CD4-positive, alpha-beta T cell treated with Interleukin-2 at 100 ng/mL for 4 hours (primary cell): ENCODE measurements around the gene ANXA2.
A peak's percentile ranks its signal among the peaks of the same experiment; 100 is the strongest.

Experiments used
- DNase-seq: peaks from one replicate; pipeline ENCODE4 v3.0.0-alpha.2; 2020; ENCODE audit warnings: low spot score

Gene ANXA2

DNA sequence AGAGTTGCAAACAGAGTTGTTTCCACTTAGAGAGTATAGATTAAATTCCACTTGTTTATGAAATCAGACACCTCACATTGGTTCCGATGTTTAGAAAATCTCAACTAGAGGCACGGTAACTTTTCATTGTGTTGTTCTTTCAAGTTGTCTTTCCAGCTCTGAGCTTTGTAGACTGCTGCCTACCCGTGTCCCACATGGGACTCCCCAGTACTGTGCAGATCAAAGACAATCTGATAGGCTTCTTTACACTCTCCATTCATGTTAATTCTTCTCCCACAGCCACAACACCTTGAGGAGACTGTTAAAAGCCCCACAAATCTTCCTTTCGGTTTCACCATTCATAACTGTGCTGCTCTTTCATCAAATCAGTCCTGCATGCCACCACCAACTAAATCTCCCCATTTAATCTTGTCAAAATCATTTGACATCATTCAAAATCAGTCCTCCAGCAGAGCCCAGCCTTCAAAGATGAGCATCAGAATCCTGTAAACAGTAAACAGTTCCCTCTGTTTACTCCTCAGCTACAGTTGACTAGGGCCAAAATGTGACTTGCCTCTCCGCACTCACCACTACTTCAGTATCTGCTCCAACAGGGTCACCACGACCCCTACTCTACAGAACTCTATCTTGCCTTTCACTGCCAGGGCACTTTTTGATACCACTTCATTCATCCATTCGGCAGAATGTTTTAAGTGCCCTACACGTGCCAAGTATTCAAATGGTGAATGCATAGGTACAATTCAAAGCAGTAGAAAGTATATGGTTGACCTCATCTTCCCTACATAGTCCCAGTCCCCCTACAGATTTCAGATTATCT lies 8.3 kb downstream of the ANXA2 start:
- DNase-seq, result peak; percentile 63

DNA sequence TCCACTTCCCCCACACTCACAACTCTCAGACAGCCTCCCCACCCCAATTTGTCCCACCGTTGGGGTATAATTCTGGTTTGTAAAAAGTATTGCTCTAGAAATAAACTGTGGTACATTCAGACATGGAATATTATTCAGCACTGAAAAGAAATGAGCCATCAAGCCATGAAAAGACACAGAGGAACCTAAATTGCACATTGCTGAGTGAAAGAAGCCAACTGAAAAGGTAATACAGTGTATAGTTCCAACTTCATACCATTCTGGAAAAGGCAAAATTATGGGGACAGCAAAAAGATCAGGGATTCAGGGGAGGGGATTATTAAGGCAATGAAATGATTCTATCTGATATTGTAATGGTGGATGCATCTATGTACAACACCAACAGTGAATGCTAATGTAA lies 10.5 kb downstream of the ANXA2 start:
- no peak for DNase-seq

DNA sequence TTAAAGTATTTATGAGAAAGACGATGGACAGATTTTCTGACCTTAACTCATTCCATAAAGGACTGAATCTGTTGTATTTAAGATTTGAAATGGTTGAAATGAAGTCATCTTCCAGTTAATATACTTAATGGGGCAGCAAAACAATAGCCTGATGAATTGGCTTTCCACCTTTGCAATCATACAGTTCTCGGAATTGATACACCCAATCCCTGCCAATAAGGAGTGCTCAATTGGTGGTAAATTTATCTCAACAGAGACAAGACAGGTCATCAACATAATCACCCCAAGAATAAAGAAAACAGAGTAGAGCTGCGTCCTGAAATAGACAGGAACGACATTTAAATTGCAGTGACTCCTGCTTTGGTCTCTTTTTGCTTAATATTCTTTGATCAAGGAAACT lies 11.2 kb downstream of the ANXA2 start:
- no peak for DNase-seq

DNA sequence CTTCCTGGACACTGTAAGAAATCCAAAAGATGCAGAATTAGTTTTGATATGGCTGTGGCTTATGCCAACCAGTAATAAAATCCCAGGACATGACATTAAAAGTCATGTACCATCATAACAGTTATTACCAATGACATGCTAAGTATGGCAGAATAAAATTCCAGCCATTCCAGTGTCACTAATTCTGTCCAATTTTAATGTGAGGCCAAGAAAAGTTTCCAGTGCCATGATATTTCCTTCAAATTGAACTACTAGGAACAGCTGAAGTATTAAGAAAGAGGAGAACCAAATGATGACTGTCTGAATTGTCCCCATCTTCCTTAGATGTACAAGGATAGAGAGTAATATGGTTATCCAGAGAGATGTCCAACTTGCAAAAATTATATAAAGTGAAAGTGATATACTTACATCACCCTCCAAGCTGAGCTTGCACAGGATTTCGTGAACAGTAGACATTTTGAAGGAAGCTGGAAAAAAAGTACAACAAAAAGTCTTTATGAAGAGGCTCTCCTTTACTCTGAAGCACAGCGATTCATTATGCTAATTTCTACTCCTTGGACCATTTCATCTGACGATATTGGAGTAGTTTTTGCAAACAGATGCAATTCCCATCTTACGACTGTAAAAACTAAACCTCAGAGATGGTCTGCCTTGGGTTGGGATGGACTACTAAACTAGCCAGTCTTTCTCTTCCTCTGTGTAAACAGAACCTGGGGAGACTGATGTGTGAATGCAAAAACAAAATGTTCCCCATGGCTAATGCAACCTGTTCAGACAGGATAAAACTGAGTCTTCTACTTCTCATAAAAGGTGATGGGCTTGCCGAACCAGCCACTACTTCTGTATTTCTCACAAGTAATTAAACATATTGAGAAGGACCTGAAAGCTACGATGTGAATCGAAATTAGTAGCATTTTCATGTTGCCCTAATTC lies 11.9 kb downstream of the ANXA2 start:
- DNase-seq, result no peak

DNA sequence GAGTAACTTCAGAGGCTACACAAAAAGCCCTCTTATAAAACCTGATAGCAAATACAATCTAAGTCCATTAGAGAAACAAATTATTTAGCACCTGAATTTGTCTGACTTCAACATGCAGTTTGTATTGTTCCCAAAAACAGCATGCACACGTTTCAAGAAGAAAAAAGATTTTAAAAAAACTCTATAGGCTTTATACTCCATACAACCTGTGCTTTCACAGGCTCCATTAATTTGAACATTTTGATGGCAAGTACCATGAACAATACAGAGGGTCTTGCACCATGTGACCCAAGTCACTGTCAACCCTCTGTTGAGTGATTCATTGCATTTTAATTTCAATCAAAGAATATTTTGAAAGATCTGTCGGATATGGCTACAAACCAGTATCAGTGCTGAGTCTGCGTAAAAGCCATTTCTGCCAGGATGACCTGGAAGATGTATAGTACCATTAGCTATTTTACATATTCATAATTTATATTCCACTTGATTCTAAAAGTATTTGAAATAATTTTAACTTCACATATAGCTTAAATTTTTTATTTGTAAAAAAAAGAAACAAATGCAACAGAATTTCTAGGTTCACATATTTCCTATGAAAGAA lies 13.2 kb downstream of the ANXA2 start:
- no peak for DNase-seq

DNA sequence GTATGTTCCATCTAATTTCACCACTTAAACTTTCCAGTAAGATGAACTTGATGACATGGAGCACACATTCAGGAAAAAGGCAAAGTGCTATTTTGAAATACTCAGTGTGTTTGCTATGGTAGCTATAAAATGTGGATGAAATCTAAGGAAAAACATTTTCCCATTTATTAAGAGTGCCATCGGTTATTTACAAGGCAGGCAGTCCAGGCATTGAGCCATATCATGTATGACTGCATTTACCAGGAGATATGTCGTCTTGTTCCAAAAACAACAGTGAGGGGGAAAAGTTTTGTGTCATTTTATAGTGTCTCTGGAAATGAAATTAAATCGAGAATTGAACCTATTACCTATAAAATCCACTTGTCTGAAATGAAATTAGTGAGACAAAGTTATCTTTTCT lies 13.7 kb downstream of the ANXA2 start:
- no peak for DNase-seq

DNA sequence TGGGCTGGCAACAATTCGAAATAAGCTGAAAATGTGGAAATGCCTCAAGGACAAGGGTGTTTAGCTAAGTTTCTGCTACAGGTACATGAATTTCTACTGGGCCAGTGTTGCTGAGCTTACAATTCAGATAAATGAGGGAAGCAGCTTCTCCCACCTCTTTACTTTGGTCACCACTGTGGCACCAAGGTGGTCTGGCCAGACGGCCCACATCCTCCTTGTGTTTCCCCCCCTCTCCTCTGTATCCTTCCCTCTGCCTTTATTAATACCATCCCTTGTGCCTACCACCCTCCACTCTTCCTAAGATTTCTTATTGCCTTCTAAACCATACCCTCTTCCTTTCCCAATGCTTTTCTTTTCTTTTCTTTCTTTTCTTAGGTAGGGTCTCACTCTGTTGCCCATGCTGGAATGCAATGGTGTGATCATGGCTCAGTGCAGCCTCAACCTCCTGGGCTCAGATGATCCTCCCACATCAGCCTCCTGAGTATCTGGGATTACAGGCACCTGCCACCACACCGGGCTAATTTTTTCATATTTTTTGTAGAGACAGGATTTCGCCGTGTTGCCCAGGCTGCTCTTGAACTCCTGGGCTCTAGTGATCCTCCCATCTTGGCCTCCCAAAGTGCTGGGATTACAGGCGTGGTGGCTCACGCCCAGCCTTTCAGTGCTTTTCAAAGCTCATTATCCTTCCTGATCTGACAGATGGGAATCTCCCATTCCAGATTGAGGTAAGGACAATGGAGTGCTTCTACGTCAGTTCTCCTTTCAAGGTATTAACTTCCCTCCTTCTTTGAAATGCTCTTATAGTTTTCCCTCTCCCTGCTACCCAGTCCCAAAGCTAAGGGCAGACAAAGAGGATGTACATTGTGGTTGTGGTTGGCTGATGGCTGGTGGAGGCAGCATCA lies 14.8 kb downstream of the ANXA2 start:
- DNase-seq, result no peak

DNA sequence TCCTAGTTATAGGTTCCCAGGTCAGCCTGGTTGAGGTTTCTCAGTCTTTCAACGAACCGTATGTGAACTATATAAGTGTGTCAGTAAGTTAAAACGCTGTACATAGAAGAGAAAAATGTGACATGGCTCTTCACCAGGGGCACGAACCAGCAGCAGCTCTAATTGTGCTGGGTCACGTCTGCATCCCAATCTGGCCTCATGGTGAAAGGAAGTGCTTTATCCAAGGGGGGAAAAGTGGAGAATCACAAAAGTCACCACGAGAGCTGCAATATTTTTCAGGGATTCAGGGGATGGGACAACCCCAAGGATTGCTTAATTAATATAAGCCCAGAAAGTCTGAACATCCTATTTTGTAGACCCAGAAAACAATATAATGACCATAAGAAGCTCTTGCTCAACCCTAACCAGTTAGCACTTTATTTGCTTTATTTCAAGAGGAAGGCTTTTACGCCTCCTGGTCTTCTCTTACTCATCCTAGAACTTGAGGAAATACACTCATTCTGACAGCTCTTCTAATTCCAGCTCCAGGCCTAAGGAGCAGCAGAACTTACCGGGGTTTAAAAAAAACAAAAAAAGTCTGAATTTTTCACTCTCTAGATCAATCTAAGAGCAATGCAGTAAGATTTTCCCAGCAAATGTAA lies 16.5 kb downstream of the ANXA2 start:
- DNase-seq, result no peak

DNA sequence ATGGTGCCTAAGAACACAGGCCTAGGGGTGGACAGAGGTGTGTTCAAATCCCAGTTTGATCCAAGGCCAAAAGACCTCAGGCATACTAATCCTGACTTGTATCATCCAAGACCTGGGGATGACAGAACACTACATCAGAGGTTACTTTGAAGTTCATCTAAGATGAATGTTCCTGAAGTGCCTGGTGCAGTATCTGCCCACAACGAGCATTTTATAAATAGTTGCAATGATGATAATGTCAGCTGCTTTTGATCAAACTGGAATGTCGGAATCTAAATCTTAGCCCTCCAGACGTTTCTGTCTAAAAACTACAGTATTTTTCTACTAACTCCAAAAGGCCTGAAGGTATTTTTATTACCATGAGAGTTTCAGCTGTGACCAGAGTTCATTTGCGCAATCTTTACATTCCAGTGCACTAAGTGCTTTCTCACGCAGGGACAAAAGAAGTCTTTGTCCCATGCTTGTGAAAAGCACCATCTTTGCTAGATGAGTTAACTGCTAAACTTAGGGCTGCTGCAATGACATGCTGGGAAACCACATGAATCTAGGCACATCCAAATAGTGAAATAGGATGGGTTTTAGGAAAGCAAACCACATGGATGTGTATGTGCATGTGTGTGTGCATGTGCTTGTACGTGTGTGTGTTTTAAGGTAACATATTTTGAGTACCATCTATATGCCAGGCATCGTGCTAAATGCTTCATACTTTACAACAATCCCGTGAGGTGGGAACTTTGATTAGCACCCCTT lies 18.1 kb downstream of the ANXA2 start:
- no peak for DNase-seq

DNA sequence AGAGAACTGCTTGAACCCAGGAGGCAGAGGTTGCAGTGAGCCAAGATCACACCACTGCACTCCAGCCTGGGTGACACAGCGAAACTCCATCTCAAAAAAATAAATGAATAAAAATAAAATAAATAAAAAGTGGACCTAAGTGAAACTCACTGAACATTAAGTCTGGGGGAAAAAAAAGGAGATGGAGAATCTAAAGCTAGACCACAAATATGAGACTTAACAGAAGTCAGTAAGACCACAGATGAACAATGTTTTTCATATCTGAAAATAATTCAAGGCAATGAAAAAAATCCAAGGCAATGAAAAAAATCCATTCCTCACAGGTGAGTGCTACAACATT lies 18.6 kb downstream of the ANXA2 start:
- no peak for DNase-seq

DNA sequence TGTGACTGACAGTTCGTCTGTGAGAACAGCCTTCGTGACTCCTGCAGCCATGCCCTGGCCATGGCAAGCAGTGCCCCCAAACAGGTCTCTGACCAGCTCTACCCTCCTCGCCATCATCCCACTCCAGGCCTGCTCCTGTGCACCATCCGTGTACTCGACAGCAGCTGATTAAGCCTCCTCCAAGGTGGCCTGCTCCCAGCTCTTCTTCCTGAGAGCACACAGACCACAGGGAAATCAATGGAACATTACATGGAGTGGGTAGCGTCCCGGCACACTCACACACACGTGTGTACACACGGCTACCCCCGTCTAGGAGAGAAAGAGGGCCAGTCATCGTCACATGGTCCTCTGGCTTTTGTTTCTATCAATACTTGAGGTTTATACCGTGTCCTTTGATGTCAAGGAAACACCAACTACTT lies 21.1 kb downstream of the ANXA2 start:
- no peak for DNase-seq

DNA sequence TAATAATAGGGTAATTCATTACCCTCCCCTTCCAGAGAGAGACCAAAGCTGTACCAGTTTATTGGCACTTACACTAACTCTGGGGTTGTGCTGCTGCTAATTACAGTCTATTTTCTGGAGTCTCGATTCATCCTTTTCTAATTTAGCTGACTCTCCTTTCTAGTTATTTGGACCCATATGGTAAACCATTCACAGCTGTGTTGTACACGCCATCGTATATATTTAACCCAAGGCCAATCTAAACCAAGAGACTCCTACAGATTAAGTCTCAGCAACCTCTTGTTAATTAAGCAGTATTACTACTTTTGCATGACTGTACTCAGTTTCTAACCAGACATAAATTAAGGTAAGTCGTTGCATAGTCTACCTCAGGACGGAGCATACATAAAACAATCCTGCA lies 22.5 kb downstream of the ANXA2 start:
- DNase-seq, result no peak

DNA sequence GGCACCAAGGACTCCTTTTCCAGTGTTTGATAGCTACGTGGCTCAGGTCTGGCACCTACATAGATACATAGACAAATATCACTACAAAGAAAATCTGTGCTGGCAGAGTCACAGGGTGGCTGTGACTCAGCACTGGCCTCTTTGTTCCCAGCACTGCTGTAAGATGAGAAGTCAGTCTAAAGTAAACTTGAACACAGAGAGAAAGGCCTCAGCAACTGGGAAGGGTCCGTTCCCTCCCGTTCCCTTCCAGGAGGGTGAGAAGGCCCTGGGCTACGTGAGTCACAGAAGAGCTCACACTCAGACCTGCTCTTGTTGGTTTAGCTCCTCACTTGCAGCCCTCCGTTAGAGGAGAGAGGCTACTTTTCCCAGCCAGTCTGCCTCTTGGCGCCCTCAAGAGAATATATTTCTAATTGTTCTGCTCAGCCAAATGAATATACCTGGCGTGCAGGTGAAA lies 23.1 kb downstream of the ANXA2 start:
- no peak for DNase-seq

DNA sequence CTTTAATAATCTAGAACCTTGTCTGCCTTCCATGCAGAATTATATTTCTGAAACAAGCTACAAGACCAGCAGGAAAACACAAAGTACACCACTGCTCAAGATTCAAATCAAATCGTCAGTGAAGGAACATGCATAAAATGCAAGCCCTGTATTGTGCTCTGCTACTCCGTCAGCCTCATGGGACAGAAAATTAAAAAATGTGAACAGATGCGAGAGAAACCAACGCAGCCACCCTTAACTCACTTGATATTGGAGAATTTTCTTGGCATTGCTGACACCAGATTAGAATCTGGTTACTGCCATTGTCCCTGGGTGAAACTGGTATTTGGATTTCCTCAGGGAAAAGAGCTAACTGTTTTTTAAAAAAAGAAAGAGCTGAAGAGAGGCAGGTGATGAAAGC lies 23.6 kb downstream of the ANXA2 start:
- no peak for DNase-seq

DNA sequence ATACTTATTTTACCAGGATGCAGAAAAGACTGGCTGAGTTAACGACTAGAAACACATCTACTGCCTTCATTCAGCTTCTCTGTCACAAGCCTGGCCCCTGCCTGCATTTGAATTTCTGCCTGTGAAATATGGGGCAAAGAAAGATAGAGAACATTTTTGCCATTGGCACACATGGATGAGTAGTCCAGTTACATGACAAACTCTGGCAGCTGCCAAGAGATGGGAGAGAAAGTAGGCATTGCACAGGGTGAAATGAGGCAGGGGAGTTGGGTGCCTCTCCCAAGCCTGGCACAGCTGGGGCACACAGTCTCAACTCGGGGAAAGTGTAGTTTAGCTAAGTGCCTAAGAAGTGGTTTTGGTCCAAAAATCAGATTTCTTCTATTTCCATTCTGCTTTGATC lies 24.0 kb downstream of the ANXA2 start:
- DNase-seq, result no peak

DNA sequence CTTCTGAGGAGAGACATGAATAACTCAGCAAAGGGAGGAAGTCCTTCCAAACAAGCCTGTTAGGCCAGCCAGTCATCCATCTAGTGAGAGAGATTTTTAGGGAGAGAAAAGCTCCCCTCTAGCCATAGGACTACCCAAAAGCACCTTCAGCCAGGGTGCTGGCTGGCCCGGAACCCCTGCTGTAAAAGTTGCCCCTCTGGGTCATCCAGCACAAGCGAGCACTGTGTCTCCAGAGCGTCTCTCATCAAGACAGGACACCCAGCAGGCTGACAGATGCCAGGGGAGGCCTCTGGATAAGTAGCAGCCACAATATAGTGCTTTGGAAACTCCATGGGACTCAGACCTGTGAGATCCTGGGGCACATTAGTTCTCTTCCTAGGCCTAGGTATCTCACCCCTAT lies 24.5 kb downstream of the ANXA2 start:
- DNase-seq, result no peak

DNA sequence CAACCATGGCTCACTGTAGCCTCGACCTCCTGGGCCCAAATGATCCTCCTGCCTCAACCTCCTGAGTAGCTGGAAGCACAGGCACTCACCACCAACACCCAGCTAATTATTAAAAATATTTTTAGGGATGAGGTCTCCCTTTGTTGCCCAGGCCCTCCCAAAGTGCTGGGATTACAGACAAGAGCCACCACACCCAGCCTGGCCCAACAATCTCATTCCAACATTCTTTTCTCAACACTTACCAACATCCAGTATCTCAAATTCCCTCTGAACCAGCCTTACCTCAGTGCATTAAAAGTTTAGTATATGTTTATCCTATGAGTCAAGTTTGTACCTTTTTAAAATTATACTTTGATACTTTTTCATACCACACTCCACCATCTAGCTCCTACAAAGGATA lies 25.0 kb downstream of the ANXA2 start:
- DNase-seq, result no peak

DNA sequence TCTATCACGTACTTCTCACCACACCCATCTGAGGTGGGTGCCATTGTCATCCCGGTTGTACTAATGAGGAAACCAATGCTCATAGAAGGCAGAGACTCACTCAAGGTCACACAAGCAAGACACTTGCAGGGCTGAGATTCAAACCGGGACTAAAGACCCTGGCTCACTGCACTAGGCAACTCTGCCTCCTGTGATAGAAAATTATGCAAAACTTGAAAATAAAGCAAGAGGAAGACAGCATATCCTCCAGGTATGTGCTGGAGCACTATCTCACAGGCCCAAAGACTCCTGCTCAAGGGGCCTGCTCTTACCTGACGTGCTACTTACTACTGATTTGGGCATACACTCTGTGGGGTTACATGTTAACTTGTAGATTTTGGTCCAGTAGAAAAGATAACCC lies 25.6 kb downstream of the ANXA2 start:
- no peak for DNase-seq

DNA sequence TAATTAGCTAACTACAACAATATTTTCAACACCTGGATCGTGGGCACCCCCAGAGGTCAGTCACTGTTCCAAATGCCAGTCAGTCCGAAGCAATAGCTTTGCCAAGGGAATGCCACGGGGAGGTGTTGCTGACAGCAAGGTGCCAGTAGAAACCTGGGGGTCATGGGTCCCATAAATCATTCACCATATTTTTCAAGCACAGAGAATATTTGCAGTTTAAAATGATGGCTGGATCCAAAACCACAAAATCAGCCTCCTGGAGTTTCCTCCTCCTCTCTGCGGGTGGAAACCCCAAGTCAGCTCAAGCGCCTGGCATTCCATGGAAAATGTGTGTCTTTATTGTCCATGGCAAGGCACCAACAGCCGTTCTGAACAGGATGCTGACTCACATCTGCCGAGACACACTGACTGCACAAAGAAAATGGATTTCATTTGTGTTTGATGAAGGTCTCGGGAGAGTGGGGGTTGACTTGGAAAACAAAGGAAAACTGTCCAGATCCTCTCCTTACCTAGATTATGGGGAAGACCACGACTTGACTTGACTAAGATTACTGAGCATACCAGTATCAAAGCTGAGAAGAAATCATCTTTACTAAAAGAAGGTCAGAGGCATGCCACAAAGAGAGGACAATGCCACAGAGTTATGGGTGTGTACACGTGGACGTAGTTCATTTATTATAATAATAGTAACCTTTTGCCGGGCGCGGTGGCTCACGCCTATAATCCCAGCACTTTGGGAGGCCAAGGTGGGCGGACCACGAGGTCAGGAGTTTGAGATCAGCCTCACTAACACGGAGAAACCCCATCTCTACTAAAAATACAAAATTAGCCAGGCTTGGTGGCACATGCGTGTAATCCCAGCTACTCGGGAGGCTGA lies 26.4 kb downstream of the ANXA2 start:
- no peak for DNase-seq

DNA sequence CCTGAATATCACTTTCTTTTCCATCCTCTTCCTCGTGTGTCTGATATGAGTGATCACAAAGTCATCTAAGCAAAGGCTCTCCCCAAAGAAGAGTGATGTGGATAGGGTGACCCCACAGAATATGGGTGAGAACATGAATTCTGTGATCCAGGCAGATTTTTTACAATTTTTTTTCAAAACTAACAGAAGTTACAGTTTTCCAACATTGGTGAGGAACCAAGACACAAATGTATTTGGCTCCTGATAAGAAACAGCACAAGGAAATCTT lies 27.0 kb downstream of the ANXA2 start:
- no peak for DNase-seq
